GM19023 (cell line): ENCODE results near the gene CTRB2.
"Not testable (repeated sequence)": the region's sequence is repeated elsewhere in the genome, so short reads cannot be mapped to it uniquely, and the experiment has no call there.

Source experiments
- ATAC-seq: cut with Tn5 transposase; IDR thresholded peaks from one replicate; pipeline ENCODE4 v1.9.1; 2021; ENCODE audit warnings: mild to moderate bottlenecking, moderate library complexity; ENCODE audit not compliant: unreplicated experiment

Gene CTRB2

GRCh38 chr16:75205961-75206748, 806 bp downstream of the CTRB2 start:
- peak; percentile 24 for ATAC-seq

GRCh38 chr16:75205438-75205837, 1.5 kb downstream of the CTRB2 start:
- ATAC-seq, result not testable (repeated sequence)

GRCh38 chr16:75204905-75205304, 2.1 kb downstream of the CTRB2 start:
- ATAC-seq, result not testable (repeated sequence)

- no peak for ATAC-seq
Measured at GRCh38 chr16:75204410-75204758, 2.6 kb downstream of the CTRB2 start.

GRCh38 chr16:75203667-75204409, 3.1 kb downstream of the CTRB2 start:
- no peak for ATAC-seq

GRCh38 chr16:75203096-75203495, 3.9 kb downstream of the CTRB2 start:
- ATAC-seq, result no peak

GRCh38 chr16:75202069-75202590, 4.8 kb downstream of the CTRB2 start:
- ATAC-seq, result no peak

GRCh38 chr16:75198135-75198600, 8.8 kb downstream of the CTRB2 start:
- no peak for ATAC-seq

- ATAC-seq, result no peak
Measured at GRCh38 chr16:75197522-75198134, 9.3 kb downstream of the CTRB2 start.

GRCh38 chr16:75196836-75197235, 10.1 kb downstream of the CTRB2 start:
- no peak for ATAC-seq

GRCh38 chr16:75195811-75196790, 10.9 kb downstream of the CTRB2 start:
- ATAC-seq, result no peak

- ATAC-seq, result no peak
Measured at GRCh38 chr16:75193730-75194444, 13.1 kb downstream of the CTRB2 start.

GRCh38 chr16:75193265-75193650, 13.7 kb downstream of the CTRB2 start:
- ATAC-seq, result no peak

- no peak for ATAC-seq
Measured at GRCh38 chr16:75192606-75193264, 14.2 kb downstream of the CTRB2 start.

- ATAC-seq, result no peak
Measured at GRCh38 chr16:75189638-75190245, 17.2 kb downstream of the CTRB2 start.

- ATAC-seq, result no peak
Measured at GRCh38 chr16:75188832-75189477, 18.0 kb downstream of the CTRB2 start.

GRCh38 chr16:75181630-75182029, 25.3 kb downstream of the CTRB2 start:
- no peak for ATAC-seq

- ATAC-seq, result no peak
Measured at GRCh38 chr16:75179208-75179607, 27.8 kb downstream of the CTRB2 start.
